SU-DHL-6 (cell line): ENCODE results near the gene TREM1.
"Not testable (repeated sequence)": the region's sequence is repeated elsewhere in the genome, so short reads cannot be mapped to it uniquely, and the experiment has no call there.

ENCODE experiments used
- EZH2phosphoT487 ChIP-seq: fragments of 200-600 bp; sonication (generic), shearing (Covaris generic); conservative IDR thresholded peaks from 2 replicates; pipeline ENCODE4 v1.6.1; 2018; ENCODE audit warnings: mild to moderate bottlenecking, antibody characterized with exemption, low read length, moderate library complexity, mixed read lengths
- TF ChIP-seq, protein P1 (sequence below): fragments of 200-600 bp; sonication (generic); IDR thresholded peaks from one replicate; pipeline ENCODE4 v1.5.1; 2017; ENCODE audit warnings: antibody characterized with exemption, mild to moderate bottlenecking, low read length, moderate library complexity; ENCODE audit not compliant: insufficient read depth, poor library complexity, severe bottlenecking

DNA sequence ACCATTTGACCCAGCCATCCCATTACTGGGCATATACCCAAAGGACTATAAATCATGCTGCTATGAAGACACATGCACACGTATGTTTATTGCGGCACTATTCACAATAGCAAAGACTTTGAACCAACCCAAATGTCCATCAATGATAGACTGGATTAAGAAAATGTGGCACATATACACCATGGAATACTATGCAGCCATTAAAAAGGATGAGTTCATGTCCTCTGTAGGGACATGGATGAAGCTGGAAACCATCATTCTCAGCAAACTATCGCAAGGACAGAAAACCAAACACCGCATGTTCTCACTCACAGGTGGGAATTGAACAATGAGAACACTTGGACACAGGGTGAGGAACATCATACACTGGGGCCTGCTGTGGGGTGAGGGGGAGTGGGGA is 40.0 kb downstream of the TREM1 start:
- TF ChIP-seq, protein P1, sequence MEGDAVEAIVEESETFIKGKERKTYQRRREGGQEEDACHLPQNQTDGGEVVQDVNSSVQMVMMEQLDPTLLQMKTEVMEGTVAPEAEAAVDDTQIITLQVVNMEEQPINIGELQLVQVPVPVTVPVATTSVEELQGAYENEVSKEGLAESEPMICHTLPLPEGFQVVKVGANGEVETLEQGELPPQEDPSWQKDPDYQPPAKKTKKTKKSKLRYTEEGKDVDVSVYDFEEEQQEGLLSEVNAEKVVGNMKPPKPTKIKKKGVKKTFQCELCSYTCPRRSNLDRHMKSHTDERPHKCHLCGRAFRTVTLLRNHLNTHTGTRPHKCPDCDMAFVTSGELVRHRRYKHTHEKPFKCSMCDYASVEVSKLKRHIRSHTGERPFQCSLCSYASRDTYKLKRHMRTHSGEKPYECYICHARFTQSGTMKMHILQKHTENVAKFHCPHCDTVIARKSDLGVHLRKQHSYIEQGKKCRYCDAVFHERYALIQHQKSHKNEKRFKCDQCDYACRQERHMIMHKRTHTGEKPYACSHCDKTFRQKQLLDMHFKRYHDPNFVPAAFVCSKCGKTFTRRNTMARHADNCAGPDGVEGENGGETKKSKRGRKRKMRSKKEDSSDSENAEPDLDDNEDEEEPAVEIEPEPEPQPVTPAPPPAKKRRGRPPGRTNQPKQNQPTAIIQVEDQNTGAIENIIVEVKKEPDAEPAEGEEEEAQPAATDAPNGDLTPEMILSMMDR, result not testable (repeated sequence)
- TF ChIP-seq EZH2phosphoT487, result not testable (repeated sequence)
